ENCODE data around the gene WSB1.
"Not testable (repeated sequence)": the region's sequence is repeated elsewhere in the genome, so short reads cannot be mapped to it uniquely, and the experiment has no call there.

WSB1 gene

GRCh38 chr17:27306276-27306835 is 12.4 kb downstream of the WSB1 start:
- no peak overlapping the region for H3K4me3 ChIP-seq (ENCODE audit: low read length)
- no peak for DNase-seq (ENCODE audit: low read depth, low spot score)

- H3K4me3 ChIP-seq (ENCODE audit: low read length), result no peak overlapping the region
- DNase-seq (ENCODE audit: low read depth, low spot score), result no peak
Observed at GRCh38 chr17:27310565-27311110, 16.7 kb downstream of the WSB1 start.

- no peak overlapping the region for H3K4me3 ChIP-seq (ENCODE audit: low read length)
- no peak for DNase-seq (ENCODE audit: low read depth, low spot score)
Observed at GRCh38 chr17:27313301-27313700, 19.4 kb downstream of the WSB1 start.

GRCh38 chr17:27315322-27315721 is 21.4 kb downstream of the WSB1 start:
- DNase-seq (ENCODE audit: low read depth, low spot score), result no peak

GRCh38 chr17:27315796-27316465 is 22.0 kb downstream of the WSB1 start:
- H3K4me3 ChIP-seq (ENCODE audit: low read length), result no peak overlapping the region
- DNase-seq (ENCODE audit: low read depth, low spot score), result no peak

More at GRCh38 chr17:27315322-27315721, 21.4 kb downstream of the WSB1 start:
- no peak overlapping the region for H3K4me3 ChIP-seq (ENCODE audit: low read length)

GRCh38 chr17:27318228-27318627 is 24.3 kb downstream of the WSB1 start:
- DNase-seq (ENCODE audit: low read depth, low spot score), result no peak
- H3K4me3 ChIP-seq (ENCODE audit: low read length), result no peak overlapping the region

- DNase-seq (ENCODE audit: low read depth, low spot score), result no peak
- no peak overlapping the region for H3K4me3 ChIP-seq (ENCODE audit: low read length)
Observed at GRCh38 chr17:27318633-27319032, 24.7 kb downstream of the WSB1 start.

- H3K4me3 ChIP-seq (ENCODE audit: low read length), result no peak overlapping the region
- no peak for DNase-seq (ENCODE audit: low read depth, low spot score)
Observed at GRCh38 chr17:27319541-27320221, 25.8 kb downstream of the WSB1 start.

- H3K4me3 ChIP-seq (ENCODE audit: low read length), result no peak overlapping the region
- no peak for DNase-seq (ENCODE audit: low read depth, low spot score)
Observed at GRCh38 chr17:27320222-27320560, 26.3 kb downstream of the WSB1 start.

- H3K4me3 ChIP-seq (ENCODE audit: low read length), result no peak overlapping the region
Observed at GRCh38 chr17:27321372-27321771, 27.5 kb downstream of the WSB1 start.

GRCh38 chr17:27322026-27322425 is 28.1 kb downstream of the WSB1 start:
- DNase-seq (ENCODE audit: low read depth, low spot score), result no peak
- no peak overlapping the region for H3K4me3 ChIP-seq (ENCODE audit: low read length)

More at GRCh38 chr17:27321372-27321771, 27.5 kb downstream of the WSB1 start:
- DNase-seq (ENCODE audit: low read depth, low spot score), result no peak

GRCh38 chr17:27322690-27323508 is 29.0 kb downstream of the WSB1 start:
- no peak for DNase-seq (ENCODE audit: low read depth, low spot score)
- no peak overlapping the region for H3K4me3 ChIP-seq (ENCODE audit: low read length)

GRCh38 chr17:27323538-27324215 is 29.8 kb downstream of the WSB1 start:
- no peak overlapping the region for H3K4me3 ChIP-seq (ENCODE audit: low read length)
- no peak for DNase-seq (ENCODE audit: low read depth, low spot score)

- H3K4me3 ChIP-seq (ENCODE audit: low read length), result no peak overlapping the region
- no peak for DNase-seq (ENCODE audit: low read depth, low spot score)
Observed at GRCh38 chr17:27324771-27325339, 30.9 kb downstream of the WSB1 start.

GRCh38 chr17:27326051-27326450 is 32.1 kb downstream of the WSB1 start:
- DNase-seq (ENCODE audit: low read depth, low spot score), result no peak
- H3K4me3 ChIP-seq (ENCODE audit: low read length), result no peak overlapping the region

- no peak for DNase-seq (ENCODE audit: low read depth, low spot score)
- H3K4me3 ChIP-seq (ENCODE audit: low read length), result no peak overlapping the region
Observed at GRCh38 chr17:27326585-27326984, 32.7 kb downstream of the WSB1 start.

GRCh38 chr17:27327397-27327796 is 33.5 kb downstream of the WSB1 start:
- no peak for DNase-seq (ENCODE audit: low read depth, low spot score)

GRCh38 chr17:27327871-27328270 is 34.0 kb downstream of the WSB1 start:
- DNase-seq (ENCODE audit: low read depth, low spot score), result no peak
- no peak overlapping the region for H3K4me3 ChIP-seq (ENCODE audit: low read length)

More at GRCh38 chr17:27327397-27327796, 33.5 kb downstream of the WSB1 start:
- no peak overlapping the region for H3K4me3 ChIP-seq (ENCODE audit: low read length)

GRCh38 chr17:27328686-27329085 is 34.8 kb downstream of the WSB1 start:
- not testable (repeated sequence) for H3K4me3 ChIP-seq (ENCODE audit: low read length); DNase-seq (ENCODE audit: low read depth, low spot score)
